ENCODE results near the gene SUV39H1.

Gene SUV39H1

GRCh38 chrX:48715876-48716502 is 19.5 kb downstream of the SUV39H1 start:
- DNase-seq = no peak

- no peak for DNase-seq
Measured at GRCh38 chrX:48719958-48720357, 23.4 kb downstream of the SUV39H1 start.

GRCh38 chrX:48720577-48721250 is 24.2 kb downstream of the SUV39H1 start:
- no peak for DNase-seq

GRCh38 chrX:48721916-48722315 is 25.4 kb downstream of the SUV39H1 start:
- no peak for DNase-seq

- DNase-seq = no peak
Measured at GRCh38 chrX:48726596-48726995, 30.1 kb downstream of the SUV39H1 start.

GRCh38 chrX:48728653-48729052 is 32.1 kb downstream of the SUV39H1 start:
- DNase-seq = no peak

- no peak for DNase-seq
Measured at GRCh38 chrX:48736303-48736702, 39.8 kb downstream of the SUV39H1 start.

GRCh38 chrX:48736878-48737212 is 40.3 kb downstream of the SUV39H1 start:
- DNase-seq = no peak

GRCh38 chrX:48737213-48737938 is 40.8 kb downstream of the SUV39H1 start:
- DNase-seq = peak; percentile 93

- no peak for DNase-seq
Measured at GRCh38 chrX:48737940-48738339, 41.4 kb downstream of the SUV39H1 start.

- no peak for DNase-seq
Measured at GRCh38 chrX:48741834-48742233, 45.3 kb downstream of the SUV39H1 start.

- no peak for DNase-seq
Measured at GRCh38 chrX:48745222-48745621, 48.7 kb downstream of the SUV39H1 start.

GRCh38 chrX:48747415-48748016 is 51.0 kb downstream of the SUV39H1 start:
- DNase-seq = no peak

- DNase-seq = no peak
Measured at GRCh38 chrX:48749182-48749581, 52.6 kb downstream of the SUV39H1 start.

GRCh38 chrX:48751343-48751742 is 54.8 kb downstream of the SUV39H1 start:
- no peak for DNase-seq

GRCh38 chrX:48752498-48752897 is 56.0 kb downstream of the SUV39H1 start:
- DNase-seq = no peak

GRCh38 chrX:48753708-48754228 is 57.2 kb downstream of the SUV39H1 start:
- no peak for DNase-seq

- DNase-seq = no peak
Measured at GRCh38 chrX:48754238-48754637, 57.7 kb downstream of the SUV39H1 start.

All from NCI-H2107 (cell line).